ENCODE results near the gene CD55. TPM values are rescaled to one million over a fixed set of nuclear protein-coding genes. Genes with fewer than 3 reads are reported as not detected.

Gene CD55
- total RNA-seq, 1 experiment from 2014 or later = 17.3 TPM

GRCh38 chr1:207331354-207332313 lies 10.2 kb downstream of the CD55 start:
- H3K4me2 ChIP-seq (ENCODE audit: insufficient read depth, insufficient read length, low read length) = no peak overlapping the region
- H3K14ac ChIP-seq (ENCODE audit: insufficient read depth, low read length) = no peak overlapping the region
- Mint-ChIP-seq H3K27ac (no peak overlapping the region), H3K27me3 (ENCODE audit: low read depth) (no peaks in the 10 kb centered on the region), H3K9me3 (no peaks in the 10 kb centered on the region), H3K4me3 (no peak overlapping the region), H3K36me3 (ENCODE audit: insufficient read depth in 1 of 3, low read depth in 3 of 3) (peaks cover 10 to 58% (median 41%) of the 10 kb centered on the region in 3 experiments; a peak in 6 of 7 replicates), H3K4me1 (no peaks in the 10 kb centered on the region)
- H3K9ac ChIP-seq (ENCODE audit: extremely low read depth, insufficient read length, low read length) = no peak overlapping the region
- no peaks in the 10 kb centered on the region for H3K79me2 ChIP-seq (ENCODE audit: insufficient read depth, low read length)
- no peak overlapping the region for H2AFZ ChIP-seq (ENCODE audit: low read length)
- no peak for DNase-seq
- H3K56ac ChIP-seq (ENCODE audit: insufficient read length, low read depth, low read length) = no peak overlapping the region
- H3K79me1 ChIP-seq (ENCODE audit: insufficient read depth, low read depth, low read length, poor library complexity, severe bottlenecking) = no peaks in the 10 kb centered on the region
- H4K5ac ChIP-seq (ENCODE audit: insufficient read length, low read depth, low read length) = no peak overlapping the region
- no peak overlapping the region for H4K91ac ChIP-seq (ENCODE audit: insufficient read length, low read depth, low read length)
- no peaks in the 10 kb centered on the region for H4K20me1 ChIP-seq (ENCODE audit: control insufficient read depth, insufficient read depth, insufficient read length)
- no peaks in the 10 kb centered on the region for H3K4me1 ChIP-seq (ENCODE audit: insufficient read depth, low read length)
- no peaks in the 10 kb centered on the region for H3K27me3 ChIP-seq (ENCODE audit: insufficient read depth, low read length)
- no peak overlapping the region for H3T11ph ChIP-seq (ENCODE audit: low read length)
- H2BK15ac ChIP-seq (ENCODE audit: low read depth, low read length) = no peak overlapping the region
- H3K27ac ChIP-seq (ENCODE audit: insufficient read length, low read depth, low read length) = no peak overlapping the region
- WGBS (ENCODE audit: extremely low coverage, insufficient read length, low lambda C conversion rate) = no CpG with 5 or more reads among the region's 4 CpGs
- TF ChIP-seq, protein P1, sequence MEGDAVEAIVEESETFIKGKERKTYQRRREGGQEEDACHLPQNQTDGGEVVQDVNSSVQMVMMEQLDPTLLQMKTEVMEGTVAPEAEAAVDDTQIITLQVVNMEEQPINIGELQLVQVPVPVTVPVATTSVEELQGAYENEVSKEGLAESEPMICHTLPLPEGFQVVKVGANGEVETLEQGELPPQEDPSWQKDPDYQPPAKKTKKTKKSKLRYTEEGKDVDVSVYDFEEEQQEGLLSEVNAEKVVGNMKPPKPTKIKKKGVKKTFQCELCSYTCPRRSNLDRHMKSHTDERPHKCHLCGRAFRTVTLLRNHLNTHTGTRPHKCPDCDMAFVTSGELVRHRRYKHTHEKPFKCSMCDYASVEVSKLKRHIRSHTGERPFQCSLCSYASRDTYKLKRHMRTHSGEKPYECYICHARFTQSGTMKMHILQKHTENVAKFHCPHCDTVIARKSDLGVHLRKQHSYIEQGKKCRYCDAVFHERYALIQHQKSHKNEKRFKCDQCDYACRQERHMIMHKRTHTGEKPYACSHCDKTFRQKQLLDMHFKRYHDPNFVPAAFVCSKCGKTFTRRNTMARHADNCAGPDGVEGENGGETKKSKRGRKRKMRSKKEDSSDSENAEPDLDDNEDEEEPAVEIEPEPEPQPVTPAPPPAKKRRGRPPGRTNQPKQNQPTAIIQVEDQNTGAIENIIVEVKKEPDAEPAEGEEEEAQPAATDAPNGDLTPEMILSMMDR (conservative IDR thresholded peaks at IDR 0.05) = no peak
- no peak overlapping the region for H3K18ac ChIP-seq (ENCODE audit: insufficient read length, low read depth, low read length)
- H2BK12ac ChIP-seq (ENCODE audit: insufficient read length, low read depth, low read length) = no peak overlapping the region
- no peak overlapping the region for H2BK120ac ChIP-seq (ENCODE audit: low read depth, low read length, poor library complexity, severe bottlenecking)
- H2BK5ac ChIP-seq (ENCODE audit: insufficient read length, low read length) = no peak overlapping the region
- H2BK20ac ChIP-seq (ENCODE audit: low read depth, low read length, poor library complexity, severe bottlenecking) = no peak overlapping the region
- H3K4ac ChIP-seq (ENCODE audit: low read depth, low read length) = no peak overlapping the region
- H3K23ac ChIP-seq (ENCODE audit: insufficient read length, low read depth, low read length) = no peak overlapping the region
- H4K8ac ChIP-seq (replicated peaks; ENCODE audit: insufficient read length, low read depth, low read length) = no peak overlapping the region
- H3K23me2 ChIP-seq (ENCODE audit: insufficient read length, low read depth, low read length, poor library complexity, severe bottlenecking) = no peaks in the 10 kb centered on the region
- no peak overlapping the region for H2AK5ac ChIP-seq (ENCODE audit: insufficient read length, low read length)
- no peaks in the 10 kb centered on the region for H3K9me3 ChIP-seq (ENCODE audit: control insufficient read depth, low read depth, low read length)
